Naive thymus-derived CD4-positive, alpha-beta T cell (primary cell): Measurements from ENCODE around the gene TWIST1. TPM values are rescaled to one million over a fixed set of nuclear protein-coding genes. Genes with fewer than 3 reads are reported as not detected.

Experiments used
- ATAC-seq: fragments of 150-1000 bp; cut with Tn5 transposase; 2 replicates; pipeline ENCODE4 v1.10.0; 2021; ENCODE audit warnings: mild to moderate bottlenecking, moderate library complexity
- CTCF ChIA-PET: fragments of 350-600 bp; sonication (Branson Sonifier 250); formaldehyde crosslinking; loops from one replicate; lab custom pipeline; 2021; ENCODE audit warnings: antibody characterized with exemption; lab: Charles Lee
- POLR2A ChIA-PET: fragments of 350-600 bp; sonication (Branson Sonifier 250); formaldehyde crosslinking; loops from one replicate; lab custom pipeline; 2021; ENCODE audit warnings: antibody characterized with exemption, inconsistent platforms; lab: Charles Lee
- DNase-seq, 9 donors: peaks; one replicate each; pipeline versions ENCODE4 v3.0.0 to v3.0.0-alpha.2; 2020 to 2022; ENCODE audit warnings: mixed read lengths in 1 of 9
- H3K27ac ChIP-seq: one replicate; pipeline ENCODE4 v1.7.0; 2013; ENCODE audit warnings: mild to moderate bottlenecking, low read depth, low read length, moderate library complexity
- H3K27me3 ChIP-seq, 2 donors: one replicate each; pipeline ENCODE4 v1.7.0; 2013; ENCODE audit warnings: low read length in 2 of 2, mild to moderate bottlenecking in 2 of 2, moderate library complexity in 2 of 2; ENCODE audit not compliant: control insufficient read depth in 2 of 2, insufficient read depth in 2 of 2
- H3K36me3 ChIP-seq, 3 experiments: 1 replicate in 2 of 3; 2 replicates in 1 of 3; pipeline ENCODE4 v1.7.0; 2013; ENCODE audit warnings: low read length in 3 of 3, mild to moderate bottlenecking in 3 of 3, moderate library complexity in 1 of 3; ENCODE audit not compliant: insufficient read depth in 3 of 3, control insufficient read depth in 2 of 3
- H3K4me1 ChIP-seq, 2 donors: one replicate each; pipeline ENCODE4 v1.7.0; 2013; ENCODE audit warnings: low read length in 2 of 2, mild to moderate bottlenecking in 2 of 2, moderate library complexity in 1 of 2; ENCODE audit not compliant: control insufficient read depth in 2 of 2, insufficient read depth in 2 of 2
- H3K4me3 ChIP-seq: 2 replicates; pipeline ENCODE4 v1.7.0; 2013; ENCODE audit warnings: mild to moderate bottlenecking, low read length
- H3K9me3 ChIP-seq, 3 experiments: 1 replicate in 2 of 3; 2 replicates in 1 of 3; pipeline ENCODE4 v1.7.0; 2013; ENCODE audit warnings: low read length in 3 of 3; ENCODE audit not compliant: control insufficient read depth in 2 of 3
- H3K27ac Mint-ChIP-seq, 9 donors: one replicate each; pipeline ENCODE4 v1.8.0; 2020 to 2022; ENCODE audit warnings: mixed read lengths in 9 of 9, mild to moderate bottlenecking in 8 of 9, moderate library complexity in 5 of 9, inconsistent platforms in 2 of 9
- H3K27me3 Mint-ChIP-seq, 5 donors: one replicate each; pipeline ENCODE4 v1.8.0; 2021 to 2022; ENCODE audit warnings: mixed read lengths in 5 of 5, mild to moderate bottlenecking in 1 of 5
- H3K36me3 Mint-ChIP-seq, 5 donors: one replicate each; pipeline ENCODE4 v1.8.0; 2020 to 2022; ENCODE audit warnings: mixed read lengths in 5 of 5, mild to moderate bottlenecking in 3 of 5, inconsistent platforms in 1 of 5
- H3K4me1 Mint-ChIP-seq, 7 donors: one replicate each; pipeline ENCODE4 v1.8.0; 2020 to 2022; ENCODE audit warnings: mixed read lengths in 7 of 7, mild to moderate bottlenecking in 3 of 7, inconsistent platforms in 1 of 7
- H3K4me3 Mint-ChIP-seq, 10 donors: one replicate each; pipeline ENCODE4 v1.8.0; 2020 to 2022; ENCODE audit warnings: mild to moderate bottlenecking in 10 of 10, mixed read lengths in 10 of 10, moderate library complexity in 6 of 10, inconsistent platforms in 2 of 10
- H3K9me3 Mint-ChIP-seq, 11 donors: one replicate each; pipeline ENCODE4 v1.8.0; 2020 to 2022; ENCODE audit warnings: mixed read lengths in 11 of 11, mild to moderate bottlenecking in 4 of 11, inconsistent platforms in 1 of 11, moderate library complexity in 1 of 11
- intact Hi-C, 2 donors: fragments of 100-400 bp; cut with micrococcal nuclease; formaldehyde crosslinking; loops; one replicate each; pipeline ENCODE4 v1.15.1; 2023
- polyA plus RNA-seq, 2 donors: library from polyadenylated mRNA; unstranded; fragments of 300-500 nt; fragmentation: Illumina TruSeq; gene quantifications; one replicate each; pipeline ENCODE4 v1.2.3, GENCODE V29; 2021
- total RNA-seq, 6 experiments: library from RNA in 5 of 6; stranded (reverse) in 5 of 6; gene quantifications; 1 replicate in 5 of 6; 2 replicates in 1 of 6; pipeline ENCODE4 v1.2.3 and lab custom pipeline; 2021 to 2026

The TWIST1 gene
- total and polyA plus RNA-seq, 7 experiments from 2014 or later: 3.4 TPM; not detected in 6

DNA sequence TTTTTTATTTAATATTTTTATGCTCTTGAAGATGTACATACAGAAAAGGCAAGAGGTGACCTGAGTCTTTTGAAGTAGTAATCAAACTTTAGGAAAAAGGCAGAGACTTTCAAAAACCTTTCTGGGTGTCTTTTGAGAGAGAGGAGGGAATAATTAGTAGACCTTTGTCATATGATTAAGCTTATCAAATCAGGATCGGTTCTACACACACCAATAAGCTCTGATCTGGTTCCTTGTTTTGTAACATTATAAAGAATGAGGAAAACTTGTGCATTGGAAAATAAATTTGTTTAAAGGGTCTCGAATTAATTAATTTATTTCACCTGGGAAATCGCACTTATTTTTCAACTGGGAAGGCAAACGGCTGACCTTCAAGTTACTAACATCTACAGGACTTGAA, 11.9 kb downstream of the TWIST1 start:
- H3K27me3 Mint-ChIP-seq: peaks cover 64 to 86% (median 78%) of the 10 kb centered on the region in 5 donors
- no peaks in the 10 kb centered on the region for H3K36me3 ChIP-seq
- peaks cover 0 to 15% (median 0%) of the 10 kb centered on the region in 5 donors for H3K36me3 Mint-ChIP-seq
- ATAC-seq (no peak), DNase-seq (no peak)
- intact Hi-C loops: no loop called here
- POLR2A ChIA-PET: no interaction called here
- no peak overlapping the region for H3K27ac ChIP-seq
- CTCF ChIA-PET: no interaction called here
- H3K9me3 ChIP-seq: no peaks in the 10 kb centered on the region
- peaks cover 0 to 10% (median 0%) of the 10 kb centered on the region in 7 donors for H3K4me1 Mint-ChIP-seq
- H3K4me3 ChIP-seq: no peak overlapping the region
- no peak overlapping the region for H3K4me3 Mint-ChIP-seq
- no peaks in the 10 kb centered on the region for H3K4me1 ChIP-seq
- no peak overlapping the region for H3K27ac Mint-ChIP-seq
- peaks cover 2 to 25% (median 11%) of the 10 kb centered on the region in 11 donors for H3K9me3 Mint-ChIP-seq
- peaks cover 4 to 9% of the 10 kb centered on the region in 2 donors for H3K27me3 ChIP-seq

GRCh38 chr7:19104811-19105210, 12.6 kb downstream of the TWIST1 start:
- H3K36me3 Mint-ChIP-seq: peaks cover 0 to 15% (median 0%) of the 10 kb centered on the region in 5 donors
- H3K27me3 Mint-ChIP-seq: peaks cover 57 to 82% (median 73%) of the 10 kb centered on the region in 5 donors
- ATAC-seq (no peak), DNase-seq (no peak)
- Histone ChIP-seq H3K36me3 (no peaks in the 10 kb centered on the region), H3K27ac (no peak overlapping the region), H3K9me3 (no peaks in the 10 kb centered on the region), H3K4me1 (no peaks in the 10 kb centered on the region), H3K4me3 (no peak overlapping the region), H3K27me3 (peaks cover 4 to 9% of the 10 kb centered on the region in 2 donors)
- intact Hi-C loops: no loop called here
- CTCF ChIA-PET: no interaction called here
- H3K9me3 Mint-ChIP-seq: peaks cover 2 to 22% (median 11%) of the 10 kb centered on the region in 11 donors
- peaks cover 0 to 10% (median 0%) of the 10 kb centered on the region in 7 donors for H3K4me1 Mint-ChIP-seq
- H3K27ac Mint-ChIP-seq: no peak overlapping the region
- H3K4me3 Mint-ChIP-seq: no peak overlapping the region
- POLR2A ChIA-PET: no interaction called here

DNA sequence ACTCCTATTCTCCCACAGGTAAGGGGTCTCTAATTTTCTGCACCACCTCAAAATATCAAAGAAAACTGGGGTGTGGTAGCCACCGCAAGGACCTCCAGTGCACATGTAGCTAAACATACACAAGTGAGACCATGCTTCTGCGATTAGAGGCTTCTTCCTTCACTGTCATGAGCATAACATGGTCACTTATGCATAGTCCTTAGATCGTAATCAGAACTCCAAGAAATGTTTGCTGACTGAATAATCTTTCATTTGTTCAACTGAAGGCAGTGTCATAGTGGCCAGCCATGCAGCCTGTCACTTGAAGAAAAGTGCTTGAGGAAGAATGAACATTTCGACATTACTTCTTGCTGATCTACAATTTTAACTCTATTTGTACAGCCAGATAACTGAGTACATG, 14.6 kb downstream of the TWIST1 start:
- H3K4me3 Mint-ChIP-seq: no peak overlapping the region
- intact Hi-C loops: no loop called here
- no peaks in the 10 kb centered on the region for H3K9me3 ChIP-seq
- ChIA-PET POLR2A (no interaction called here), CTCF (no interaction called here)
- no peak overlapping the region for H3K27ac ChIP-seq
- DNase-seq: no peak
- peaks cover 0 to 4% (median 0%) of the 10 kb centered on the region in 5 donors for H3K36me3 Mint-ChIP-seq
- peaks cover 4 to 5% of the 10 kb centered on the region in 2 donors for H3K27me3 ChIP-seq
- H3K4me1 Mint-ChIP-seq: peaks cover 0 to 5% (median 0%) of the 10 kb centered on the region in 7 donors
- H3K27me3 Mint-ChIP-seq: peaks cover 42 to 68% (median 59%) of the 10 kb centered on the region in 5 donors
- no peaks in the 10 kb centered on the region for H3K4me1 ChIP-seq
- H3K27ac Mint-ChIP-seq: no peak overlapping the region
- no peaks in the 10 kb centered on the region for H3K36me3 ChIP-seq
- no peak for ATAC-seq
- peaks cover 0 to 18% (median 5%) of the 10 kb centered on the region in 11 donors for H3K9me3 Mint-ChIP-seq
- H3K4me3 ChIP-seq: no peak overlapping the region

- Histone ChIP-seq H3K36me3 (no peaks in the 10 kb centered on the region), H3K4me1 (no peaks in the 10 kb centered on the region), H3K27me3 (peaks cover 4 to 5% of the 10 kb centered on the region in 2 donors), H3K27ac (no peak overlapping the region), H3K9me3 (no peaks in the 10 kb centered on the region), H3K4me3 (no peak overlapping the region)
- no peak overlapping the region for H3K27ac Mint-ChIP-seq
- ChIA-PET CTCF (no interaction called here), POLR2A (no interaction called here)
- H3K36me3 Mint-ChIP-seq: peaks cover 0 to 4% (median 0%) of the 10 kb centered on the region in 5 donors
- peaks cover 34 to 58% (median 49%) of the 10 kb centered on the region in 5 donors for H3K27me3 Mint-ChIP-seq
- H3K4me3 Mint-ChIP-seq: no peak overlapping the region
- no peaks in the 10 kb centered on the region for H3K4me1 Mint-ChIP-seq
- H3K9me3 Mint-ChIP-seq: peaks cover 0 to 11% (median 5%) of the 10 kb centered on the region in 11 donors
- DNase-seq (no peak), ATAC-seq (no peak)
- intact Hi-C loops: no loop called here
Measured at GRCh38 chr7:19101909-19102308, 15.5 kb downstream of the TWIST1 start.

- H3K27me3 Mint-ChIP-seq: peaks cover 30 to 54% (median 45%) of the 10 kb centered on the region in 5 donors
- intact Hi-C loops: no loop called here
Measured at GRCh38 chr7:19101472-19101871, 16.0 kb downstream of the TWIST1 start.

DNA sequence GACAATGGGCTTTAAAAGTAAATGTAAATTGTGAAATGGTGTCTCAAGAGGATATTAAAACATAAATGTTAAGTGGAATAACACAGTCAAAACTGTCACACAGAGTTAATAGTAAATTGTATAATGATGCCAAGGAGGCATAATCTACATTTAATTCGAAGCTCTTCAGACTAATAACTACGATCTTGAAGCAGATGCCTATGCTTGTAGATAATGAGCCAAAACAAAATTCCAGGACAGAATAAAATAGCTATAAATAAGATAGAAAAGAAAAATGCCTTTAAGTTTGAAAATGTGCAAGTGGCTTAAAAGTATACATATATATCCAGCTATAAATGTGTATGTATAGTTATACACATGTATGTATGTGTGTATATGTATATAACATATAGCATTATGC, 17.5 kb downstream of the TWIST1 start:
- no peaks in the 10 kb centered on the region for H3K27me3 ChIP-seq
- no peak overlapping the region for H3K4me3 Mint-ChIP-seq
- intact Hi-C loops: no loop called here

More at GRCh38 chr7:19101472-19101871, 16.0 kb downstream of the TWIST1 start:
- DNase-seq: no peak
- Mint-ChIP-seq H3K27ac (no peak overlapping the region), H3K4me1 (no peaks in the 10 kb centered on the region), H3K4me3 (no peak overlapping the region), H3K36me3 (peaks cover 0 to 4% (median 0%) of the 10 kb centered on the region in 5 donors), H3K9me3 (peaks cover 0 to 10% (median 5%) of the 10 kb centered on the region in 11 donors)
- POLR2A ChIA-PET: no interaction called here
- no peaks in the 10 kb centered on the region for H3K36me3 ChIP-seq
- ATAC-seq: no peak
- H3K4me1 ChIP-seq: no peaks in the 10 kb centered on the region
- H3K27me3 ChIP-seq: peaks cover under 1 to 3% of the 10 kb centered on the region in 2 donors
- H3K27ac ChIP-seq: no peak overlapping the region
- H3K4me3 ChIP-seq: no peak overlapping the region
- H3K9me3 ChIP-seq: no peaks in the 10 kb centered on the region
- CTCF ChIA-PET: no interaction called here

DNA sequence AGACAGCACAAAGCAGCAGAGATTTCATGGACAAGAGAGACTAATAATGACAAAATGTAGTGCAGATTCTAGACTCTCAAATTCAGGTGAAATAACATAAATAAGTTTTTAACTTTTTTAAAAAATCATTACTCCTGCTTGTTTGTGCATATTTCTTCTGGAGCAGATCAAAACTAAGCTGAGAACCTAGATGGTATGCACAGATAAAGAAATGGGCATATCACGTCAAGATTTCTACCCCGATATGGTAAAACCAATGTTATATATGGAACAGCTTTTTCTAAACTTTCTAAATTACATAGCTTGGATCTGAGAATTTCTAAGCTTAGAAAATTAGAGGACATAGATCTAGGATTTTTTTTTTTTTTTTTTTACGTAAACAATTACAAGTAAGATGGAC, 18.2 kb downstream of the TWIST1 start:
- DNase-seq (no peak), ATAC-seq (no peak)
- Histone ChIP-seq H3K4me3 (no peak overlapping the region), H3K27me3 (no peaks in the 10 kb centered on the region), H3K4me1 (no peaks in the 10 kb centered on the region), H3K27ac (no peak overlapping the region), H3K9me3 (no peaks in the 10 kb centered on the region), H3K36me3 (no peaks in the 10 kb centered on the region)
- H3K4me1 Mint-ChIP-seq: no peaks in the 10 kb centered on the region
- H3K36me3 Mint-ChIP-seq: peaks cover 0 to 4% (median 0%) of the 10 kb centered on the region in 5 donors
- no peak overlapping the region for H3K4me3 Mint-ChIP-seq
- intact Hi-C loops: no loop called here
- H3K9me3 Mint-ChIP-seq: peaks cover 0 to 9% (median 1%) of the 10 kb centered on the region in 11 donors
- no peak overlapping the region for H3K27ac Mint-ChIP-seq
- POLR2A ChIA-PET: no interaction called here
- peaks cover 7 to 32% (median 22%) of the 10 kb centered on the region in 5 donors for H3K27me3 Mint-ChIP-seq
- CTCF ChIA-PET: no interaction called here

More for the DNA sequence above, 17.5 kb downstream of the TWIST1 start:
- H3K27ac Mint-ChIP-seq: no peak overlapping the region
- ChIA-PET CTCF (no interaction called here), POLR2A (no interaction called here)
- DNase-seq (no peak), ATAC-seq (no peak)
- H3K36me3 Mint-ChIP-seq: peaks cover 0 to 4% (median 0%) of the 10 kb centered on the region in 5 donors
- no peak overlapping the region for H3K27ac ChIP-seq
- H3K36me3 ChIP-seq: no peaks in the 10 kb centered on the region
- H3K27me3 Mint-ChIP-seq: peaks cover 15 to 40% (median 29%) of the 10 kb centered on the region in 5 donors
- H3K9me3 ChIP-seq: no peaks in the 10 kb centered on the region
- no peak overlapping the region for H3K4me3 ChIP-seq
- peaks cover 0 to 8% (median 3%) of the 10 kb centered on the region in 11 donors for H3K9me3 Mint-ChIP-seq
- no peaks in the 10 kb centered on the region for H3K4me1 ChIP-seq
- H3K4me1 Mint-ChIP-seq: no peaks in the 10 kb centered on the region
